HepG2 (cell line): ENCODE results near the gene ACSM5. TPM values are rescaled to one million over a fixed set of nuclear protein-coding genes. Genes with fewer than 3 reads are reported as not detected.

Experiments used
- ATAC-seq: fragments of 200-7000 bp; cut with Tn5 transposase; 3 replicates; pipeline ENCODE4 v1.9.1; 2020; ENCODE audit warnings: mild to moderate bottlenecking, moderate library complexity
- BruUV-seq: library from RNA; stranded (reverse); fragments of 400-500 nt; replicated peaks from 2 replicates; lab custom pipeline; 2021; lab: Mats Ljungman, UMichigan
- CTCF ChIA-PET: fragments of 300-600 bp; formaldehyde crosslinking; extraction: SDS; loops from one replicate; lab custom pipeline; 2021; ENCODE audit warnings: low total read pairs, inconsistent platforms, low intra/inter-chr PET ratio; lab: Yijun Ruan, JAX
- POLR2A ChIA-PET: fragments of 350-600 bp; sonication (Branson Sonifier 250); formaldehyde crosslinking; loops from one replicate; lab custom pipeline; 2020; ENCODE audit warnings: antibody characterized with exemption, inconsistent platforms; lab: Yijun Ruan, JAX
- DNase-seq: peaks from one replicate; pipeline ENCODE4 v3.0.0-alpha.2; 2015; ENCODE audit warnings: low spot score
- FAIRE-seq: peaks from 3 replicates; lab custom pipeline; 2011; peaks lifted over from hg19 to GRCh38; lab: Jason Lieb, UNC
- H2AFZ ChIP-seq: one replicate; pipeline ENCODE4 v1.6.1; 2011; ENCODE audit warnings: low read length, inconsistent platforms
- H3K27ac ChIP-seq: fragments of 300-600 bp; 3 replicates; pipeline ENCODE4 v1.8.0; 2011; ENCODE audit warnings: mixed run types, mild to moderate bottlenecking, mixed read lengths, low read length, inconsistent platforms; ENCODE audit not compliant: insufficient read depth; ENCODE audit errors: extremely low read length
- H3K27me3 ChIP-seq, 2 experiments: fragments of 200-600 bp in 1 of 2; 2 replicates in 1 of 2; 3 replicates in 1 of 2; pipeline versions ENCODE4 v1.6.0 to v1.8.0; 2011; ENCODE audit warnings: low read length in 2 of 2, mild to moderate bottlenecking in 2 of 2, moderate library complexity in 2 of 2, inconsistent platforms in 1 of 2; ENCODE audit not compliant: insufficient read depth in 2 of 2, control insufficient read depth in 1 of 2
- H3K36me3 ChIP-seq, 2 experiments: fragments of 200-600 bp in 1 of 2; replicated peaks in 1 of 2; 2 replicates in 1 of 2; 3 replicates in 1 of 2; pipeline versions ENCODE4 v1.5.1 to v1.8.0; 2011; ENCODE audit warnings: low read length in 2 of 2, inconsistent platforms in 1 of 2; ENCODE audit not compliant: insufficient read depth in 2 of 2, control insufficient read depth in 1 of 2
- H3K4me1 ChIP-seq: 2 replicates; pipeline ENCODE4 v1.5.1; 2012; ENCODE audit warnings: low read length, inconsistent platforms; ENCODE audit not compliant: insufficient read depth
- H3K4me2 ChIP-seq: 2 replicates; pipeline ENCODE4 v1.6.0; 2011; ENCODE audit warnings: low read depth, low read length, inconsistent platforms
- H3K4me3 ChIP-seq, 3 experiments: fragments of 200-600 bp in 1 of 3; sonication (generic), shearing (Covaris generic) in 1 of 3; replicated peaks in 1 of 3; 2 replicates each; pipeline ENCODE4 v1.5.1; 2011 to 2016; ENCODE audit warnings: low read length in 3 of 3, inconsistent platforms in 2 of 3, low read depth in 2 of 3, mild to moderate bottlenecking in 2 of 3, control low read depth in 1 of 3, mixed read lengths in 1 of 3; ENCODE audit not compliant: insufficient read depth in 1 of 3
- H3K79me2 ChIP-seq: one replicate; pipeline ENCODE4 v1.6.1; 2011; ENCODE audit warnings: low read length, inconsistent platforms; ENCODE audit not compliant: insufficient read depth
- H3K9ac ChIP-seq: 2 replicates; pipeline ENCODE4 v1.6.0; 2011; ENCODE audit warnings: mild to moderate bottlenecking, low read depth, low read length, inconsistent platforms; ENCODE audit not compliant: insufficient read depth
- H3K9me3 ChIP-seq: 2 replicates; pipeline ENCODE4 v1.5.1; 2012; ENCODE audit warnings: mild to moderate bottlenecking, low read length
- H4K20me1 ChIP-seq: 2 replicates; pipeline ENCODE4 v1.6.0; 2011; ENCODE audit warnings: inconsistent platforms, mild to moderate bottlenecking, low read length, moderate library complexity; ENCODE audit not compliant: insufficient read depth
- DR1 ChIP-seq: sonication (generic); formaldehyde crosslinking; IDR thresholded peaks from 2 replicates; pipeline ENCODE4 v1.8.0; 2021; ENCODE audit warnings: mild to moderate bottlenecking, missing genetic modification reagents, inconsistent platforms
- JARID2 ChIP-seq: sonication (generic); formaldehyde crosslinking; IDR thresholded peaks from 2 replicates; pipeline ENCODE4 v1.8.1; 2023; ENCODE audit warnings: missing genetic modification reagents, inconsistent platforms; ENCODE audit not compliant: insufficient replicate concordance
- KDM2A ChIP-seq: sonication (generic); formaldehyde crosslinking; IDR thresholded peaks from 2 replicates; pipeline ENCODE4 v1.4.0; 2020; ENCODE audit warnings: low read depth, missing genetic modification reagents, borderline replicate concordance
- KDM5A ChIP-seq: fragments of 200-600 bp; sonication (generic); IDR thresholded peaks from 2 replicates; pipeline ENCODE4 v1.7.0; 2018; ENCODE audit warnings: antibody characterized with exemption, mild to moderate bottlenecking, low read length, borderline replicate concordance
- MIXL1 ChIP-seq: IDR thresholded peaks from 2 replicates; pipeline ENCODE4 v1.6.1; 2016
- NR1H2 ChIP-seq: sonication (generic); formaldehyde crosslinking; IDR thresholded peaks from 2 replicates; pipeline ENCODE4 v1.8.1; 2022; ENCODE audit warnings: low read depth, missing genetic modification reagents, borderline replicate concordance
- RAD21 ChIP-seq: fragments of 450-650 bp; formaldehyde crosslinking; IDR thresholded peaks from 2 replicates; pipeline ENCODE4 v1.5.0; 2020; ENCODE audit warnings: mild to moderate bottlenecking
- SMC3 ChIP-seq: IDR thresholded peaks from 2 replicates; pipeline ENCODE4 v1.6.1; 2011; ENCODE audit warnings: low read length, improper control_type of control experiment
- STAG1 ChIP-seq: sonication (generic); formaldehyde crosslinking; IDR thresholded peaks from 2 replicates; pipeline ENCODE4 v1.4.0; 2020; ENCODE audit warnings: missing genetic modification reagents
- TEAD3 ChIP-seq: optimal IDR thresholded peaks from 2 replicates; pipeline ENCODE3; 2016; ENCODE audit warnings: borderline replicate concordance
- XRCC5 ChIP-seq: fragments of 200-400 bp; formaldehyde crosslinking; optimal IDR thresholded peaks from 2 replicates; pipeline ENCODE3; 2017; ENCODE audit warnings: mild to moderate bottlenecking, low read length
- ZFP36L1 ChIP-seq: sonication (generic); formaldehyde crosslinking; IDR thresholded peaks from 2 replicates; pipeline ENCODE4 v1.8.0; 2022; ENCODE audit warnings: mild to moderate bottlenecking, missing genetic modification reagents, moderate library complexity
- ZNF264 ChIP-seq: sonication (generic); formaldehyde crosslinking; IDR thresholded peaks from 2 replicates; pipeline ENCODE4 v1.4.0; 2020; ENCODE audit warnings: missing genetic modification reagents
- ZNF350 ChIP-seq: sonication (generic); formaldehyde crosslinking; IDR thresholded peaks from 2 replicates; pipeline ENCODE4 v1.4.0; 2020; ENCODE audit warnings: mild to moderate bottlenecking, low read depth, missing genetic modification reagents, borderline replicate concordance
- ZNF609 ChIP-seq: sonication (generic); formaldehyde crosslinking; IDR thresholded peaks from 2 replicates; pipeline ENCODE4 v1.4.0; 2020; ENCODE audit warnings: mild to moderate bottlenecking, missing genetic modification reagents, borderline replicate concordance
- WGBS: methylation state at CpG from one replicate; pipeline ENCODE4 v1.1.6; 2017; ENCODE audit warnings: low lambda C conversion rate; 5-methylcytosine and 5-hydroxymethylcytosine counted together
- in situ Hi-C: cut with HindIII; loops from 2 replicates; pipeline ENCODE4 v1.10.0; 2017; ENCODE audit warnings: low pct_unique_long_range_greater_than_20kb; ENCODE audit not compliant: extremely low pct_ligation_motif_present
- intact Hi-C: fragments of 100-400 bp; cut with micrococcal nuclease; formaldehyde crosslinking; loops from one replicate; pipeline ENCODE4 v1.10.0; 2022; ENCODE audit not compliant: unreplicated experiment
- polyA plus RNA-seq, 8 experiments: library from polyadenylated mRNA; depleted of rRNA in 3 of 8; stranded (reverse) in 7 of 8; unstranded in 1 of 8; fragments of >200 nt; fragmentation: Illumina TruSeq in 4 of 8; extraction: Trizol in 4 of 8; gene quantifications; 2 replicates each; pipeline versions ENCODE4 v1.2.1 to v1.2.3, GENCODE V29; 2011 to 2016; ENCODE audit warnings: low read depth in 4 of 8, missing spikeins in 1 of 8, mixed read lengths in 1 of 8; ENCODE audit not compliant: insufficient read depth in 1 of 8
- total RNA-seq, 5 experiments: library from RNA; depleted of rRNA; stranded (reverse); fragments of >200 nt; fragmentation: Illumina TruSeq; extraction: Trizol; gene quantifications; 2 replicates each; pipeline ENCODE4 v1.2.3, GENCODE V29; 2016; ENCODE audit warnings: low read depth in 1 of 5
- TF ChIP-seq, protein P1 (sequence below): sonication (generic); formaldehyde crosslinking; IDR thresholded peaks from 2 replicates; pipeline ENCODE4 v1.8.1; 2023; ENCODE audit warnings: mild to moderate bottlenecking, missing genetic modification reagents, borderline replicate concordance
- TF ChIP-seq, protein P2 (sequence below): IDR thresholded peaks from 2 replicates; pipeline ENCODE4 v1.6.1; 2016
- TF ChIP-seq, protein P3 (sequence below): sonication (generic); formaldehyde crosslinking; IDR thresholded peaks from 2 replicates; pipeline ENCODE4 v1.5.1; 2020; ENCODE audit warnings: missing genetic modification reagents, mild to moderate bottlenecking, borderline replicate concordance

Gene ACSM5
- total and polyA plus RNA-seq, 2 of the 13 experiments (the other 11 are each of a cell fraction or from before 2014, with no cell fraction given): 9.1 to 15.0 TPM

- no peaks in the 10 kb centered on the region for H4K20me1 ChIP-seq
- H3K4me2 ChIP-seq: no peak overlapping the region
- ATAC-seq (peak; percentile 78), FAIRE-seq (peak; percentile 42), DNase-seq (peak; percentile 39)
- no TSS peak for BruUV-seq
- no peaks in the 10 kb centered on the region for H3K79me2 ChIP-seq
- H2AFZ ChIP-seq: no peak overlapping the region
- H3K9me3 ChIP-seq: no peaks in the 10 kb centered on the region
- CTCF ChIA-PET: interaction anchor here (0.7 to 1.4 kb wide), 2 partner anchors 23 to 26 kb away, joined by 3 to 11 read pairs; no protein-coding TSS in a partner anchor
- POLR2A ChIA-PET: no interaction called here
- H3K9ac ChIP-seq: no peak overlapping the region
- H3K27me3 ChIP-seq: peaks cover 0 to 24% of the 10 kb centered on the region in 2 experiments; a peak in 2 of 5 replicates
- intact Hi-C loops (loop anchor here (1.0 kb wide), 1 partner anchor 23 kb away; no protein-coding TSS in a partner anchor), in situ Hi-C loops (no loop called here)
- H3K4me3 ChIP-seq: no peak overlapping the region
- WGBS: 5% methylated on average over 2 of the region's 2 CpGs
- H3K4me1 ChIP-seq: peaks cover 6% of the 10 kb centered on the region
- H3K36me3 ChIP-seq: no peaks in the 10 kb centered on the region
- no peak overlapping the region for H3K27ac ChIP-seq
- TF ChIP-seq KDM2A (CRISPR knock-in tag) (0 out of 2 replicates have a peak, but pooled peaks have one; percentile 27), ZNF264 (no peak), NR1H2 (0 out of 2 replicates have a peak, but pooled peaks have one; percentile 45), ZNF609 (CRISPR knock-in tag) (no peak), MIXL1 (CRISPR knock-in tag) (peak; percentile 99), RAD21 (CRISPR knock-in tag) (peak; percentile 57), KDM5A (no peak), ZFP36L1 (no peak), SMC3 (peak; percentile 87), ZNF350 (CRISPR knock-in tag) (no peak), TEAD3 (peak; percentile 6), XRCC5 (peak; percentile 39), STAG1 (CRISPR knock-in tag) (peak; percentile 76), JARID2 (CRISPR knock-in tag) (peak; percentile 50), DR1 (CRISPR knock-in tag) (no peak)
- TF ChIP-seq, protein P1, sequence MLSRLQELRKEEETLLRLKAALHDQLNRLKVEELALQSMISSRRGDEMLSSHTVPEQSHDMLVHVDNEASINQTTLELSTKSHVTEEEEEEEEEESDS (CRISPR knock-in tag): no peak
- TF ChIP-seq, protein P2, sequence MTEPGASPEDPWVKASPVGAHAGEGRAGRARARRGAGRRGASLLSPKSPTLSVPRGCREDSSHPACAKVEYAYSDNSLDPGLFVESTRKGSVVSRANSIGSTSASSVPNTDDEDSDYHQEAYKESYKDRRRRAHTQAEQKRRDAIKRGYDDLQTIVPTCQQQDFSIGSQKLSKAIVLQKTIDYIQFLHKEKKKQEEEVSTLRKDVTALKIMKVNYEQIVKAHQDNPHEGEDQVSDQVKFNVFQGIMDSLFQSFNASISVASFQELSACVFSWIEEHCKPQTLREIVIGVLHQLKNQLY: no peak
- TF ChIP-seq, protein P3, sequence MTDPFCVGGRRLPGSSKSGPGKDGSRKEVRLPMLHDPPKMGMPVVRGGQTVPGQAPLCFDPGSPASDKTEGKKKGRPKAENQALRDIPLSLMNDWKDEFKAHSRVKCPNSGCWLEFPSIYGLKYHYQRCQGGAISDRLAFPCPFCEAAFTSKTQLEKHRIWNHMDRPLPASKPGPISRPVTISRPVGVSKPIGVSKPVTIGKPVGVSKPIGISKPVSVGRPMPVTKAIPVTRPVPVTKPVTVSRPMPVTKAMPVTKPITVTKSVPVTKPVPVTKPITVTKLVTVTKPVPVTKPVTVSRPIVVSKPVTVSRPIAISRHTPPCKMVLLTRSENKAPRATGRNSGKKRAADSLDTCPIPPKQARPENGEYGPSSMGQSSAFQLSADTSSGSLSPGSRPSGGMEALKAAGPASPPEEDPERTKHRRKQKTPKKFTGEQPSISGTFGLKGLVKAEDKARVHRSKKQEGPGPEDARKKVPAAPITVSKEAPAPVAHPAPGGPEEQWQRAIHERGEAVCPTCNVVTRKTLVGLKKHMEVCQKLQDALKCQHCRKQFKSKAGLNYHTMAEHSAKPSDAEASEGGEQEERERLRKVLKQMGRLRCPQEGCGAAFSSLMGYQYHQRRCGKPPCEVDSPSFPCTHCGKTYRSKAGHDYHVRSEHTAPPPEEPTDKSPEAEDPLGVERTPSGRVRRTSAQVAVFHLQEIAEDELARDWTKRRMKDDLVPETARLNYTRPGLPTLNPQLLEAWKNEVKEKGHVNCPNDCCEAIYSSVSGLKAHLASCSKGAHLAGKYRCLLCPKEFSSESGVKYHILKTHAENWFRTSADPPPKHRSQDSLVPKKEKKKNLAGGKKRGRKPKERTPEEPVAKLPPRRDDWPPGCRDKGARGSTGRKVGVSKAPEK: no peak
Observed at GRCh38 chr16:20359997-20360396, 49.3 kb upstream of the ACSM5 start.
